ENCODE data around the gene ZBTB39.

DNA sequence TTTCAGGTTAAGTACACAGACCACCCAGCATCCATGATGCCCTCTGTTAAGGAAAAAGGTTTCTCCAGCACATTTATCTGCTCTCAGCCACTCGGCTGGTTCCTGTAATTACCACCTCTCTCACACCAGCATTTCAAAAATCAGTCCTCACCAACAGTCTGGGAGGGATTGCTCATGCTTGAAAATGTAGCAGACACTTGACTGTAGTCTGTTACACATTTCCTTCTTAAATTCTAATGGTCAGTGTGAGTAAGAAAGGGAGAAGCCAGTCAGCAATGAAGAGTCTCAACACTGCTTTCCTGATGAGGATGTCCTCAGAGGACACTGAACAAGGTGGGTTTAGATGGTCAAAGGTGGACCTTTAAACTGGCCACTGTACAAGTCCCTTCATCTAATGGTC is 6.0 kb downstream of the ZBTB39 start:
- TF ChIP-seq, protein P1, sequence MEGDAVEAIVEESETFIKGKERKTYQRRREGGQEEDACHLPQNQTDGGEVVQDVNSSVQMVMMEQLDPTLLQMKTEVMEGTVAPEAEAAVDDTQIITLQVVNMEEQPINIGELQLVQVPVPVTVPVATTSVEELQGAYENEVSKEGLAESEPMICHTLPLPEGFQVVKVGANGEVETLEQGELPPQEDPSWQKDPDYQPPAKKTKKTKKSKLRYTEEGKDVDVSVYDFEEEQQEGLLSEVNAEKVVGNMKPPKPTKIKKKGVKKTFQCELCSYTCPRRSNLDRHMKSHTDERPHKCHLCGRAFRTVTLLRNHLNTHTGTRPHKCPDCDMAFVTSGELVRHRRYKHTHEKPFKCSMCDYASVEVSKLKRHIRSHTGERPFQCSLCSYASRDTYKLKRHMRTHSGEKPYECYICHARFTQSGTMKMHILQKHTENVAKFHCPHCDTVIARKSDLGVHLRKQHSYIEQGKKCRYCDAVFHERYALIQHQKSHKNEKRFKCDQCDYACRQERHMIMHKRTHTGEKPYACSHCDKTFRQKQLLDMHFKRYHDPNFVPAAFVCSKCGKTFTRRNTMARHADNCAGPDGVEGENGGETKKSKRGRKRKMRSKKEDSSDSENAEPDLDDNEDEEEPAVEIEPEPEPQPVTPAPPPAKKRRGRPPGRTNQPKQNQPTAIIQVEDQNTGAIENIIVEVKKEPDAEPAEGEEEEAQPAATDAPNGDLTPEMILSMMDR (IDR thresholded peaks at IDR 0.05 in 8 of 11, conservative IDR thresholded peaks at IDR 0.05 in 3 of 11), result no peak
- no peak for TF ChIP-seq POLR2A (IDR thresholded peaks at IDR 0.05)

Data from spleen (tissue), 7 donors.